Activated CD4-positive, alpha-beta T cell treated with anti-CD3 and anti-CD28 coated beads, Interleukin-2, amount 50 U/mL, for 16 hours (primary cell): Measurements from ENCODE around the gene PNMA8C.

Experiments
- DNase-seq: peaks from one replicate; pipeline ENCODE4 v3.0.0-alpha.2; 2020

Gene PNMA8C

GRCh38 chr19:46428239-46429135 is at the start of gene PNMA8C:
TSS of gene PNMA8C (minus strand) at chr19:46428936. CDS start at chr19:46428359, 577 bp downstream.
- peak; percentile 65 for DNase-seq

- no peak for DNase-seq
Observed at GRCh38 chr19:46475986-46476385, 47.2 kb upstream of the PNMA8C start.

DNA sequence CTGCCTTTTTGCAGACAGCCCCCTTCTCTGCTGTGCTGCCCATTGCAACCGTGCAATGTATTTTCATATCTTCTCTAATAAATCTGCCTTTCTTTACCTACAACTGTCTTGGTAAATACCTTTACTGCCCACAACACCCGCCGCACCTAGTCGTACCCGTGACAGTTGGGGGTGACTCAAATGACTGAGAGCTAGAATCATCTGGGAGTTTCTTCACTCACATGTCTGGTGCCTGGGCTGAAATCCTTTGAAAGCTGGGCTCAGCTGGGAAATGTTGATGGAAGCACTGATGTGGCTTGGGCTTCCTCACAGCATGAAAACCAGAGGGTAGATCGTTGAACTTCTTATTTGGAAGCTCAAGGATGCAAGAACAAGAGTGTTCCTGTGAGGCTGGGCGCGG is 45.5 kb upstream of the PNMA8C start:
- no peak for DNase-seq

GRCh38 chr19:46472592-46472991 is 43.9 kb upstream of the PNMA8C start:
- DNase-seq: no peak

DNA sequence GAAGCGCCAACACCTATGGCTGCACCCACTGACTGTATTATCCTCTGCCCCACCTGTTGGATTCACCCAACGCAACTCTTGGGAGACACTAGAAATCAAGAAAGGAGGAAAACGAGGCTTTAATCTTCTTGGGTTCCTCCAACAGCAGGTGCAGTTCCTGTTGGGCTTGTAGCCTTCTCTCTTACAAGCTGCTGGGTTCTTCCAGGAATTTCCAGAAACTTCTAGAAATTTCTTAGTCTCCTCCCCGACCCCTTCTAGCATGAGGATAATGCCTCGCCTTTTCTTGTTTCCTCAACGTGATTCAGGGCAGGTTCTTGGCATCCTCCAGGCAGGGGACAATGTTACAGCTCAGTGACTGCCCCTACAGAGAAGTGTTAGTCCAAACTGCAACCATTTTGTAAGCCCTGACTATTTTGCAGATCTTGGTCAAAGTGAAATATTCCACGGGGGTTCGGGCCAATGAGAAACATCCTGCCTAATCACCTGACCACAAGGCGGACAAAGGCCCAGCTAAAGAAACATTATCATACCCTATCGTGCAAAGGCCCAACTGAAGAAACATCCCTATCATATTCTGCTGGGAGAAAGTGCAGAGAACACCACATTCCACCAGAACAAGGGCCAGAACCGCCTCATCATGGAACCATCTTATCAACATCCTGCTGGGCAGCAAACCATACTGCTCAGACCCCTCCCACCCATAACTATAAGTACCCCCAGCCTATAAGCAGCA is 43.2 kb upstream of the PNMA8C start:
- no peak for DNase-seq

DNA sequence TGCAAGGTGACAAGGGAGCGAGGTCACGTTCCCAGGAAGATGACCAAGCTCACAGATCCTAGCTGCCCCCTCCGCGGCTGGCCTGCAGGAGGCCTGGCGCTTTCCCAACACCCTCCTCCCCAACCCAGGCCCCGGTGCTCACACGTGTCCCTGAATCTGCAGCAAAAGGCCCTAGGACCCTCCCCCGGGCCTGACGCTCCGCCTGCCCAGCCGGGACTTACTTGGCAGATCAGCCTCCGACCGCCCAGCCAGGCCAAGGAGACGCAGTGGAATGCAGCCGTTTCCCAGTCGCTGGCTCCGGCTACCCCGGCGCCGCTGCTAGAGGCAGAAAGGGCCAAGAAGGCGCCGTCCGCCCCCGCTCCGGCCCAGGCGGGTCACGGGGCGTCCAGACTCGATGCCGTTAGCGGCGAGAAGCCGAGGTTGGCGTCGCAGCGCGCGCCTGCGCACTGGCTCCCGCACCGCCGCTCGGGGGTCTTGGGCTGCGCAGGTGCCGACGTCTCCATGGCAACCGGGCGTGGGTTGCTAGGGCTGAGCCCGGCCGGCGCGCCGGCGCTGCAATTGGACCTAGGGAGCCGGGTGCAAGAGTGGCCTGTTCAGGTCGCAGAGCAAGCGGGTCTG is 42.5 kb upstream of the PNMA8C start, which contains the start of gene PNMA8A:
PNMA8A (minus strand) TSS at position 448 of the 618 bp plus-strand sequence. CDS start 528 bp downstream, outside the sequence.
- DNase-seq: no peak

DNA sequence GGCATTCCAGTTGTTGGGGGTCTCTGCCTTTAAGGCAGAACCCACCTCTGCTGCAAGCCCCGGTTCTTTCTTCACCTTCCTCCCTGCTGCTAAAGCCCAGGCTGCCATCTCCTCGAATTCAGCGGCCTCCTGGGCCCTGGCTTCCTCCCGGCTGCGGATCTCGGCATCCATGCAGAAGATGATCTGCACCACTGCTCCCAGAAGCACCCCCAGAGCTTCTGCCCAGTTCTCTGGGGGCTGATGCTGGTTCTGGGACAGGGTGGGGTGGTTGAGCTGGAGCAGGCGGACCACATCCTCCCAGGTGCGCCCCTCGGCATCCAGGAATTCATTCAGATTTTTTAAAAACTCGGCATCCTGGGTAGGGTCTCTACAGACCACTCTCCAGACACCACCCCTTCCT is 41.6 kb upstream of the PNMA8C start:
- no peak for DNase-seq

- no peak for DNase-seq
Observed at GRCh38 chr19:46469541-46470185, 40.9 kb upstream of the PNMA8C start.

DNA sequence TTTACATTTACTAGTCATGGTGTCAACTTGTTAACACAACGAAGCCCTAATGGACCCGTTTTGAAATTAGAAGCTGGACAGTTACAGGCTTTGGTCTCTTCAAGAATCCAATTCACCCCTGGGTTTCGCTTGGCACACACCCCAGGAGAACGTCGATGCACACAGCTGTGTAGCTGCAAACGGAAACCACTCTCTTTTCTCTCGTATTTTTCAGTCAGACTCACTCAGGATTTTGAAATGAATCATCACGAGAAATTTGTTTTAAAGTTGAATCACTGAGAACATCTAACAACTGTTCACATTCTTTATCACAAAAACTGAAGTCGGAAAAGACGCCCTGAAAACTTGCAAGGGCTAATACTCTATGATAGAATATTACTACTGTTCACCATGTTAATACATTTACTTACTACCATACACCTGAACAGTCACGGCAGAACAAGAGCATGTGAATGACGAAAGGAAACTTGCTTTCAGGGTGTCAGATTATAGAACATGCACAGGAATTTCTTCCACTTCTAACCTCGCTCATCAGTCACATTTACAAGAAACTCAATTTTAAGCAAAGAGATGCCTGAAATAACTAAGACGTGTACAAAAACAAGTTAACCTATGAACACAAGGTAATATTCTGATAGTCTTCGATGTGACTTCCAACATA is 37.9 kb upstream of the PNMA8C start:
- DNase-seq: peak; percentile 48

- no peak for DNase-seq
Observed at GRCh38 chr19:46463516-46463915, 34.8 kb upstream of the PNMA8C start.

DNA sequence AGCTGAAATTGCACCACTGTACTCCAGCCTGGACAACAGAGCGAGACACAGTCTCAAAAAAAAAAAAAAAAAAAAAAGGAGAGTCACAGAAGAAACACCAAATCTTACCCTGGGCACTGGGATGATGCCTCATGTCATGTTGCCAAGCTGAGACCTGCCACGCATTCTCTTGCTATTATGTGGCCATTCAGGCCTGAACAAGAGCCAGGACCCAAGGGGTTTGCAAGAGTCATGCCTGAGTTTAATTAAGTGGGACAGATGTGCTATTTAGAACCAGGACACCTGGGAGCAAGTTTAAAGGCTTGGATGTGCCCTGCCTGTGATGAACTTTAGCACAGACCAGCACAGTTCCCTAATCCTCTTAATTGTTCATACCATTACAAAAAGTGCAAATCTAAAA is 32.8 kb upstream of the PNMA8C start:
- DNase-seq: no peak

DNA sequence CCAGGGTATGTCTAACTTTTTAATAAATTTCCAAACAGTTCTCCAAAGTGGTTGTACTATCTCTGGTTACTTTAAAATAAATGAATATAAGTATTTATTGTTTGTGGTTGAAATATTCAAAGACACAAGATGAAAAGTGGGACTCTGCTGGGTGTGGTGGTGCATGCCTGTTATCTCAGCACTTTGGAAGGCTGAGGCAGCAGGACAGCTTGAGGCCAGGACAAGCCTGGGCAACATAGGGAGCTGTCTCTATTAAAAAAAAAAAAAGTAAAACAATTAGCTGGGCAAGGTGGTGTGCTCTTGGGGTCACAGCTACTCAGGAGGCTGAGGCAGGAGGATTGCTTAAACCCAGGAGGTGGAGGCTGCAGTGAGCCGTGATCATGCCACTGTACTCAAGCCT is 32.2 kb upstream of the PNMA8C start:
- DNase-seq: no peak

GRCh38 chr19:46460055-46460454 is 31.3 kb upstream of the PNMA8C start:
- no peak for DNase-seq

- no peak for DNase-seq
Observed at GRCh38 chr19:46456930-46457329, 28.2 kb upstream of the PNMA8C start.

GRCh38 chr19:46454244-46454643 is 25.5 kb upstream of the PNMA8C start:
- no peak for DNase-seq

DNA sequence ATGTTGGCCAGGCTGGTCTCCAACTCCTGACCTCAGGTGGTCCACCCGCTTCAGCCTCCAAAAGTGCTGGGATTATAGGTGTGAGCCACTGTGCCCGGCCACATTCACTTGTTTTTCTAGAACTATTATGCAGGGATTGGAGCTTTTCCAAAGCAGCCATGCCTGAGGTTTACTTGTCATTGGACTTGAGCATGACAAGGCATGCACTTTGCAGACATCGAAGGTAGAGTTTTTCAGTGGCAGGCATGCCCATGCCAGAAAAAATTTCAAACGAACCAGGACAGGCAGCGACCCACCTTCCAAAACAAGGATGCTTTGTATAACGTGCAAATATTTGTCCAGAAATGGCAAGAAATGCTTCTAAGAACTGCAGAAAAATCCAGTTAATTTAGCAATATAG is 24.9 kb upstream of the PNMA8C start:
- DNase-seq: no peak

DNA sequence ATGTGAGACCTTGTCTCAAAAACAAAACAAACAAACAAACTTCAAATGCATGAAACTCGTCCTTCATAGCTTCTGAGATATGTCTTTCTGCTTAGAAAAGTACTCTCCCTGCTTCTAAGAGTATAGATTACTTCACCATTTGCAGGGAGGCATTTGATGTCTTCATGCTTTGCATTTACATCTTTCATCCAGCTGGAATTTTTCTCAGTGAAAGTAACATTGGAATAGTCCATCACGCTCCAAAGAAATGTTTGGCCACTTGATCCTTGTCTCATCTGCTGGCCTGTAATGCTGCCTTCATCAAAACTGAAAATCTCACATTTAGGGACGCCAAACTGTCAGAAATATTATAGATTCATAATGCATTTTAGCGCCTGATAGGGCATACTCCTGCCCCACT is 23.4 kb upstream of the PNMA8C start:
- DNase-seq: no peak

GRCh38 chr19:46451352-46451751 is 22.6 kb upstream of the PNMA8C start:
- DNase-seq: no peak

DNA sequence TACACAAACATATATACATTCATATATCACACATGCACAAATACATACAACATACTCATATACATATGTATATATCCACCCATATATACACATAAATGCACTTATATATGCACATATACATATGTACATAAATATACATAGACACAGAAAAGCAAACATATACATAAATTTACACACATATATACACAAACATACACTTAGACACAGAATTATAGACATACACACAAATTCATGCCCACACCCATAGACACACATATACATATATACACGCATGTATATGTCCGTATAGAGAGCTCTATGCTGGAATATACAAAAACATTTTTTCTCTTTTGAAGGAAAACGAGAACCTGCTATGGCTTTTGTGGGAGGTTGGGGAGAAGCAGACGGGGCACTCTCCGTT is 22.0 kb upstream of the PNMA8C start:
- no peak for DNase-seq

DNA sequence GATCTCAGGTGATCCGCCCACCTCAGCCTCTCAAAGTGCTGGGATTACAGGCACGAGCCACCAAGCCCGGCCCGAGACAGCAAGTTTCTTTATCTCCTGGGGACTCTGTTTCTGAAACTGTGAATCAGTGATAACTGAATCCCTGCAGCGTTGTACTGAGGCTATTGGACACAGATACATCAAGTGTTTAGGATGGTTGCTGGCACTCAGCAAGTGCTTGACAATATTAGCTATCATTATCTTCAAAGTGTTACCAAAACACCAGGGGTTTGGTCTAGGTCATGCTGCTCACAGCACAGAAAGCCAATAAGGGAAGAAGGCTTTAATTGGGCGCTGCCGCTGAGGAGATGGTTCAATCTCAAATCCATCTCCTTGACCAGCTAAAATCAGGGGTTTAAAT is 20.5 kb upstream of the PNMA8C start:
- no peak for DNase-seq

DNA sequence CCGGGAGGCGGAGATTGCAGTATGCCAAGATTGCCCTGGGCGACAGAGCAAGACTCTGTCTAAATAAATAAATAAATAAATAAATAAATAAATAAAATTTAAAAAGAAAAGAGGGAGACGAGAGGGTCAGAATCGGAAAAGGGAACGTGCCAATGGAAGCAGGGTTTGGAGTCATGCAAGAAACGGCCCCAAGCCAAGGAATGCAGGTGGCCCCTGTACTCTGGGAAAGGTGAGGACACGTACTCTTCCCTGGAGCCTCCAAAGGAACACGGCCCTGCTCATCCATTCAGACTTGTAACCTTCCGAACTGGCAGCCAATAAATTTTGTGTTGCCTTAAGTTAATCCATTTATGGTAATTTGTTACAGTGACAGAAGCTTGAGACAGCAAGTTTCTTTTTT is 19.9 kb upstream of the PNMA8C start:
- DNase-seq: no peak

DNA sequence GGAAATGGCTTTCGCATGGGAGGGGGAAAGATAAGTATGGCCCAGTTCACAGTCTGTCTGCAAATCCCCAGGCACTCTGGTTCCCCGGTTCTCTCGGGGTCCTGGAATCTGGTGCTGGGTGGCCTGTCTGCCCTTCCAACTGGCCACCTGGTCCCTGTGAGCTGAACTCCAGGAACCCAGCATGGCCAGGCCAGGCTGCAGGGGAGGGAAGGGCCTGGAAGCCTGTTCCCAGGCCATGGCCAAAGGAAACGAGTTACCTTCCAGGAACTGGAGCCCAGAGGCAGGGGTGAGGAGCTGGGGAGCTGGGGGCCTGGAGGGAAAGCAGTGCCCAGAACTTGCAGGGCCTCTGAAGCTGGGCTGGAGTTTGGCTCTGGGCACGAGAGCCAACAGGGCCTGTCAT is 19.1 kb upstream of the PNMA8C start:
- no peak for DNase-seq

- no peak for DNase-seq
Observed at GRCh38 chr19:46447006-46447405, 18.3 kb upstream of the PNMA8C start.
